GM12878 (cell line): ENCODE measurements around the gene HTR1D. TPM values are rescaled to one million over a fixed set of nuclear protein-coding genes. Genes with fewer than 3 reads are reported as not detected.

ENCODE experiments used
- ATAC-seq: fragments of 200-7000 bp; cut with Tn5 transposase; 3 replicates; pipeline ENCODE4 v1.9.1; 2020; ENCODE audit warnings: mild to moderate bottlenecking, moderate library complexity
- BruUV-seq: library from RNA; stranded (reverse); fragments of 400-500 nt; replicated peaks from 2 replicates; lab custom pipeline; 2021; lab: Mats Ljungman, UMichigan
- CTCF ChIA-PET: fragments of 300-600 bp; sonication (Branson Sonifier 250); formaldehyde crosslinking; extraction: SDS; loops from one replicate; lab custom pipeline; 2021; ENCODE audit warnings: inconsistent platforms; lab: Yijun Ruan, JAX
- POLR2A ChIA-PET: fragments of 350-600 bp; formaldehyde crosslinking; extraction: SDS; loops from one replicate; lab custom pipeline; 2021; ENCODE audit warnings: inconsistent platforms; lab: Charles Lee
- RAD21 ChIA-PET: fragments of 300-600 bp; sonication (Branson Sonifier 250); formaldehyde crosslinking; loops from one replicate; lab custom pipeline; 2023; ENCODE audit warnings: antibody characterized with exemption; ENCODE audit not compliant: unreplicated experiment; lab: Charles Lee
- SMC1A ChIA-PET: fragments of 300-600 bp; sonication (Branson Sonifier 250); formaldehyde crosslinking; loops from one replicate; lab custom pipeline; 2023; ENCODE audit not compliant: unreplicated experiment, uncharacterized antibody; lab: Charles Lee
- DNase-seq: peaks from one replicate; pipeline ENCODE4 v3.0.0-alpha.2; 2011; ENCODE audit warnings: low read depth, low spot score
- FAIRE-seq: peaks from 3 replicates; lab custom pipeline; 2011; peaks lifted over from hg19 to GRCh38; lab: Jason Lieb, UNC
- H2AFZ ChIP-seq: 2 replicates; pipeline ENCODE4 v1.6.0; 2011; ENCODE audit warnings: low read depth, low read length, control low read depth; ENCODE audit not compliant: control insufficient read depth
- H3K27ac ChIP-seq: 2 replicates; pipeline ENCODE4 v1.5.1; 2011; ENCODE audit warnings: control low read depth; ENCODE audit not compliant: control insufficient read depth, insufficient read depth
- H3K27me3 ChIP-seq, 2 experiments: replicated peaks in 1 of 2; 2 replicates each; pipeline versions ENCODE4 v1.6.0 to v1.6.1; 2011; ENCODE audit warnings: low read length in 1 of 2; ENCODE audit not compliant: control insufficient read depth in 2 of 2, insufficient read depth in 2 of 2
- H3K36me3 ChIP-seq, 2 experiments: 2 replicates each; pipeline ENCODE4 v1.5.1; 2011; ENCODE audit warnings: low read length in 1 of 2; ENCODE audit not compliant: control insufficient read depth in 2 of 2, insufficient read depth in 2 of 2
- H3K4me1 ChIP-seq: 2 replicates; pipeline ENCODE4 v1.6.1; 2011; ENCODE audit warnings: mild to moderate bottlenecking, low read length, moderate library complexity, mixed read lengths; ENCODE audit not compliant: control insufficient read depth, insufficient read depth
- H3K4me2 ChIP-seq: 2 replicates; pipeline ENCODE4 v1.6.0; 2011; ENCODE audit warnings: control low read depth; ENCODE audit not compliant: control insufficient read depth, insufficient read depth
- H3K4me3 ChIP-seq: fragments of 200-600 bp; sonication (generic); 2 replicates; pipeline ENCODE4 v1.5.1; 2016
- H3K79me2 ChIP-seq: 2 replicates; pipeline ENCODE4 v1.6.0; 2011; ENCODE audit warnings: low read length; ENCODE audit not compliant: control insufficient read depth, insufficient read depth
- H3K9ac ChIP-seq: 2 replicates; pipeline ENCODE4 v1.8.0; 2011; ENCODE audit warnings: low read length, control low read depth, mixed read lengths; ENCODE audit not compliant: control insufficient read depth, insufficient read depth
- H3K9me3 ChIP-seq: replicated peaks from 3 replicates; pipeline ENCODE4 v1.5.1; 2011; ENCODE audit warnings: mild to moderate bottlenecking, low read length; ENCODE audit not compliant: control insufficient read depth, insufficient read depth
- H4K20me1 ChIP-seq: 2 replicates; pipeline ENCODE4 v1.6.0; 2011; ENCODE audit not compliant: control insufficient read depth, insufficient read depth
- CBX3 ChIP-seq: fragments of 200-600 bp; sonication (generic); IDR thresholded peaks from 2 replicates; pipeline ENCODE4 v1.6.1; 2016; ENCODE audit warnings: low read depth, borderline replicate concordance
- MTA2 ChIP-seq: fragments of 450-650 bp; IDR thresholded peaks from 2 replicates; pipeline ENCODE4 v1.6.1; 2016; ENCODE audit warnings: low read depth, mild to moderate bottlenecking, moderate library complexity
- NFIC ChIP-seq: IDR thresholded peaks from 2 replicates; pipeline ENCODE4 v1.6.1; 2012; ENCODE audit warnings: low read depth, mild to moderate bottlenecking, inconsistent platforms, low read length, moderate library complexity
- NR2C1 ChIP-seq: fragments of 450-650 bp; IDR thresholded peaks from 2 replicates; pipeline ENCODE4 v1.6.1; 2017; ENCODE audit warnings: antibody characterized with exemption, mild to moderate bottlenecking, moderate library complexity
- NR2C2 ChIP-seq: IDR thresholded peaks from 2 replicates; pipeline ENCODE4 v1.6.1; 2011; ENCODE audit warnings: borderline replicate concordance, low read depth; ENCODE audit not compliant: control insufficient read depth, insufficient read length
- PAX5 ChIP-seq: IDR thresholded peaks from 2 replicates; pipeline ENCODE4 v1.6.1; 2011; ENCODE audit warnings: low read depth, low read length, borderline replicate concordance
- POLR2AphosphoS5 ChIP-seq: IDR thresholded peaks from 2 replicates; pipeline ENCODE4 v1.6.1; 2011; ENCODE audit warnings: mild to moderate bottlenecking, low read length, inconsistent platforms
- SMAD1 ChIP-seq: fragments of 450-650 bp; IDR thresholded peaks from 2 replicates; pipeline ENCODE4 v1.6.1; 2018; ENCODE audit warnings: mild to moderate bottlenecking, low read depth; ENCODE audit not compliant: partially characterized antibody
- STAT3 ChIP-seq: IDR thresholded peaks from 2 replicates; pipeline ENCODE4 v1.6.1; 2011; ENCODE audit warnings: low read depth, low read length, improper control_type of control experiment
- TCF3 ChIP-seq: IDR thresholded peaks from 2 replicates; pipeline ENCODE4 v1.6.1; 2012; ENCODE audit warnings: low read depth, mild to moderate bottlenecking, low read length, borderline replicate concordance; ENCODE audit not compliant: insufficient read depth
- TCF7 ChIP-seq: IDR thresholded peaks from 2 replicates; pipeline ENCODE4 v1.6.1; 2014; ENCODE audit warnings: antibody characterized with exemption, borderline replicate concordance
- ZNF274 ChIP-seq: IDR thresholded peaks from one replicate; pipeline ENCODE4 v1.8.0; 2011; ENCODE audit not compliant: insufficient read length, insufficient read depth
- WGBS: methylation state at CpG from one replicate; pipeline ENCODE4 v1.1.6; 2016; ENCODE audit warnings: low lambda C conversion rate; ENCODE audit not compliant: insufficient replicate concordance, insufficient coverage; ENCODE audit errors: missing lambda C conversion rate; 5-methylcytosine and 5-hydroxymethylcytosine counted together
- in situ Hi-C: fragments of 300-500 bp; cut with MboI; formaldehyde crosslinking; loops from 9 replicates; pipeline ENCODE4 v1.14.3; 2018; ENCODE audit warnings: mixed read lengths
- intact Hi-C: fragments of 100-400 bp; cut with micrococcal nuclease; formaldehyde crosslinking; loops from one replicate; pipeline ENCODE4 v1.14.2; 2022; ENCODE audit not compliant: unreplicated experiment
- polyA plus RNA-seq, 11 experiments: library from polyadenylated mRNA; depleted of rRNA in 4 of 11; unstranded in 6 of 11; stranded (reverse) in 5 of 11; fragments of >200 nt; fragmentation: Nextera tagmentation in 4 of 11; fragmentation: Illumina TruSeq in 1 of 11; extraction: Ambion mirVana in 4 of 11; extraction: Trizol in 1 of 11; gene quantifications; 1 replicate in 1 of 11; 2 replicates in 10 of 11; pipeline versions ENCODE4 v1.2.1 to v1.2.3, GENCODE V29; 2011 to 2016; ENCODE audit warnings: inconsistent platforms in 2 of 11, missing spikeins in 2 of 11, low read depth in 1 of 11
- total RNA-seq, 4 experiments: library from RNA; depleted of rRNA in 3 of 4; stranded (reverse); fragments of >200 nt in 3 of 4; fragmentation: Illumina TruSeq in 1 of 4; extraction: Trizol in 1 of 4; gene quantifications; 2 replicates each; pipeline versions ENCODE4 v1.2.1 to v1.2.3, GENCODE V29; 2013 to 2021
- TF ChIP-seq, protein P1 (sequence below): fragments of 450-650 bp; formaldehyde crosslinking; IDR thresholded peaks from 2 replicates; pipeline ENCODE4 v1.5.0; 2022; ENCODE audit warnings: mild to moderate bottlenecking, missing genetic modification characterization
- TF ChIP-seq, protein P2 (sequence below): fragments of 450-650 bp; IDR thresholded peaks from 2 replicates; pipeline ENCODE4 v1.6.1; 2017; ENCODE audit warnings: mild to moderate bottlenecking, low read depth, inconsistent platforms; ENCODE audit not compliant: poor library complexity, severe bottlenecking

HTR1D gene
- total and polyA plus RNA-seq, 10 of the 15 experiments (the other 5 are each of a cell fraction or from before 2014, with no cell fraction given), result 0.07 TPM; not detected in 9

DNA sequence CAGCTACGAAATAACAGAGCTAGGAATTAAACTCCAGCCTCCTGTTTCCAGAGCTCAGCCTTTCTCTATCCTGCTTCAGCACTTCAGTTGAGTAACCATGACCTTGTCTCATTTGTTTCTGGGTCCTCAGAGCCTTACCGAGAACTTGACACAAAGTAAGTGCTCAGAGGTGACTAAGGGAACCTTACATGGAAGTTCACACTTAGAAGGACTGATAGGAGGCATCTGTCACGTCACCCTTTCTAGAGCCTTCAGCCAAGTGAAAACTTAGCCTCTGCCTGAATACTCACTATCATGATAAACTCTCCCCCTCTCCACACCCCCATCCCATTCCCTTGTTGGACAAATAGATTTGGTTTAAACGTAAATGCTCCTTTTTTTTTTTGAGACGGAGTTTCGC, 38.9 kb downstream of the HTR1D start (continued):
- TF ChIP-seq TCF7 (no peak), MTA2 (no peak), NR2C1 (no peak), ZNF274 (no peak), NFIC (no peak)
- TF ChIP-seq, all 136 proteins: peak for 0

DNA sequence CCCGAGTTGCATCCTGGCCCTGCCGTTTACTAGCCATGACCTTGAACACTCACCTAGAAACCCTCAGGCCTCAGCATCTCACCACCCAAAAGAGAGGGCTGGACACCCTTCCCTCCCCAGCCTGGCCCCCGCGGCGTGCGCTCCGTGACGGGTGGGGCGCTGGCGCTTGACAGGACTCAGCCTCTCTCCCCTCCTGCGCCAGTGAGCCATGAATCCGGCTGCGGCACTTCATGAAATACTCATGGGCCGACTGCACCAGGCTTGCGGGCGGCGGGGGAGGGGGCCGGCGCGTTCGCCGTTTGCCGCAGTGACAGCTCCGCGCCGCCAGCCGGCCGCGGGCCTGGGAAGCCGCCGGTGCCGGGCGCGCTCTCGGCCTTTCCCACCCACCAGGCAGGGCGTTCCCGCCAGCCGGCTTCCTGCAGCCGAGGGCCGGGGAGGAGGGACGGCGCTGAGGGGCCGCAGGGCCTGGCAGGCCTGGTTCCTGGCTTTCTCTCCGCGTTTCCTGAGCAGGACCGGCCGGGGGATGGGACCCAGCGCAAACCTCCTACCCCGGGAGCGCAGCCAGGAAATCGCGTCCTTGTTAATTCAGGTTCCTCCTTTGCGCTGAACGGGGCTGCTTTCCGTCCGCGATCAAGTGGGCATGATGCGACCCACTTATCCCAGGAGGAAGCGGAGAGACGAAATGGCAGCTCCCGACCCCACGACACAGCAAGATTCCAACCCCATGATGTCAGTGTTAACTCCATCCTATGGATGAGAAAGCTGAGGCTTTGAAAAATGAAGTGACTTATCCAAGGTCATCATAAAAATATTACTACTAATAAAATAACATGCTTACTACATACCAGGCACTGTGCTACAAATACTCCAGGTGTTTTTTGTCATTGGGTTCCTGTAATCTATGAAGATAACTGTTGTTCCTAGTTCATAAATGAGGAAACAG, 39.6 kb downstream of the HTR1D start:
- BruUV-seq, result no TSS peak
- Histone ChIP-seq H3K36me3 (no peaks in the 10 kb centered on the region), H3K9me3 (no peaks in the 10 kb centered on the region), H3K27me3 (no peaks in the 10 kb centered on the region), H3K4me3 (peak overlapping the region; percentile 62), H2AFZ (peak overlapping the region; percentile 90), H3K79me2 (no peaks in the 10 kb centered on the region), H3K4me1 (peaks cover 19% of the 10 kb centered on the region), H3K27ac (peak overlapping the region; percentile 47), H4K20me1 (no peaks in the 10 kb centered on the region), H3K4me2 (peak overlapping the region; percentile 96), H3K9ac (peak overlapping the region; percentile 80)
- DNase-seq (peak; percentile 46), ATAC-seq (peak; percentile 94), FAIRE-seq (no peak)
- in situ Hi-C loops, result no loop called here
- ChIA-PET POLR2A (interaction anchor here (0.8 to 1.7 kb wide), 3 partner anchors 11 to 78 kb away, joined by 3 to 5 read pairs (median 4); no protein-coding TSS in a partner anchor), CTCF (interaction anchor here (0.7 to 22.0 kb wide), 6 partner anchors 8 to 213 kb away, joined by 3 to 961 read pairs (median 4); no protein-coding TSS in a partner anchor), SMC1A (interaction anchor here (0.7 to 15.5 kb wide), 10 partner anchors 8 to 152 kb away, joined by 3 to 199 read pairs (median 3); no protein-coding TSS in a partner anchor), RAD21 (interaction anchor here (0.7 to 5.5 kb wide), 8 partner anchors 8 to 167 kb away, joined by 3 to 71 read pairs (median 4); partner anchors contain the start of genes HNRNPR and LUZP1)
- intact Hi-C loops, result no loop called here
- 6% methylated on average over 57 of the region's 62 CpGs for WGBS
- TF ChIP-seq SMAD1 (no peak), CBX3 (no peak), PAX5 (peak; percentile 78; the same call in 1 of the 2 replicates), STAT3 (no peak), POLR2AphosphoS5 (no peak), TCF3 (no peak), NR2C2 (no peak)
- TF ChIP-seq, protein P1, sequence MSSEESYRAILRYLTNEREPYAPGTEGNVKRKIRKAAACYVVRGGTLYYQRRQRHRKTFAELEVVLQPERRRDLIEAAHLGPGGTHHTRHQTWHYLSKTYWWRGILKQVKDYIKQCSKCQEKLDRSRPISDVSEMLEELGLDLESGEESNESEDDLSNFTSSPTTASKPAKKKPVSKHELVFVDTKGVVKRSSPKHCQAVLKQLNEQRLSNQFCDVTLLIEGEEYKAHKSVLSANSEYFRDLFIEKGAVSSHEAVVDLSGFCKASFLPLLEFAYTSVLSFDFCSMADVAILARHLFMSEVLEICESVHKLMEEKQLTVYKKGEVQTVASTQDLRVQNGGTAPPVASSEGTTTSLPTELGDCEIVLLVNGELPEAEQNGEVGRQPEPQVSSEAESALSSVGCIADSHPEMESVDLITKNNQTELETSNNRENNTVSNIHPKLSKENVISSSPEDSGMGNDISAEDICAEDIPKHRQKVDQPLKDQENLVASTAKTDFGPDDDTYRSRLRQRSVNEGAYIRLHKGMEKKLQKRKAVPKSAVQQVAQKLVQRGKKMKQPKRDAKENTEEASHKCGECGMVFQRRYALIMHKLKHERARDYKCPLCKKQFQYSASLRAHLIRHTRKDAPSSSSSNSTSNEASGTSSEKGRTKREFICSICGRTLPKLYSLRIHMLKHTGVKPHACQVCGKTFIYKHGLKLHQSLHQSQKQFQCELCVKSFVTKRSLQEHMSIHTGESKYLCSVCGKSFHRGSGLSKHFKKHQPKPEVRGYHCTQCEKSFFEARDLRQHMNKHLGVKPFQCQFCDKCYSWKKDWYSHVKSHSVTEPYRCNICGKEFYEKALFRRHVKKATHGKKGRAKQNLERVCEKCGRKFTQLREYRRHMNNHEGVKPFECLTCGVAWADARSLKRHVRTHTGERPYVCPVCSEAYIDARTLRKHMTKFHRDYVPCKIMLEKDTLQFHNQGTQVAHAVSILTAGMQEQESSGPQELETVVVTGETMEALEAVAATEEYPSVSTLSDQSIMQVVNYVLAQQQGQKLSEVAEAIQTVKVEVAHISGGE (CRISPR knock-in tag), result no peak
- TF ChIP-seq, protein P2, sequence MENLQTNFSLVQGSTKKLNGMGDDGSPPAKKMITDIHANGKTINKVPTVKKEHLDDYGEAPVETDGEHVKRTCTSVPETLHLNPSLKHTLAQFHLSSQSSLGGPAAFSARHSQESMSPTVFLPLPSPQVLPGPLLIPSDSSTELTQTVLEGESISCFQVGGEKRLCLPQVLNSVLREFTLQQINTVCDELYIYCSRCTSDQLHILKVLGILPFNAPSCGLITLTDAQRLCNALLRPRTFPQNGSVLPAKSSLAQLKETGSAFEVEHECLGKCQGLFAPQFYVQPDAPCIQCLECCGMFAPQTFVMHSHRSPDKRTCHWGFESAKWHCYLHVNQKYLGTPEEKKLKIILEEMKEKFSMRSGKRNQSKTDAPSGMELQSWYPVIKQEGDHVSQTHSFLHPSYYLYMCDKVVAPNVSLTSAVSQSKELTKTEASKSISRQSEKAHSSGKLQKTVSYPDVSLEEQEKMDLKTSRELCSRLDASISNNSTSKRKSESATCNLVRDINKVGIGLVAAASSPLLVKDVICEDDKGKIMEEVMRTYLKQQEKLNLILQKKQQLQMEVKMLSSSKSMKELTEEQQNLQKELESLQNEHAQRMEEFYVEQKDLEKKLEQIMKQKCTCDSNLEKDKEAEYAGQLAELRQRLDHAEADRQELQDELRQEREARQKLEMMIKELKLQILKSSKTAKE, result no peak
